ENCODE results near the gene CEND1.
A peak's percentile ranks its signal among the peaks of the same experiment; 100 is the strongest.

The CEND1 gene

GRCh38 chr11:789943-790342, at the start of gene CEND1:
Gene CEND1, minus strand, starts transcription at chr11:790090. Its CDS starts 1,514 bp downstream, at chr11:788576.
- DNase-seq = peak; percentile 72 to 74 (median 72)

DNA sequence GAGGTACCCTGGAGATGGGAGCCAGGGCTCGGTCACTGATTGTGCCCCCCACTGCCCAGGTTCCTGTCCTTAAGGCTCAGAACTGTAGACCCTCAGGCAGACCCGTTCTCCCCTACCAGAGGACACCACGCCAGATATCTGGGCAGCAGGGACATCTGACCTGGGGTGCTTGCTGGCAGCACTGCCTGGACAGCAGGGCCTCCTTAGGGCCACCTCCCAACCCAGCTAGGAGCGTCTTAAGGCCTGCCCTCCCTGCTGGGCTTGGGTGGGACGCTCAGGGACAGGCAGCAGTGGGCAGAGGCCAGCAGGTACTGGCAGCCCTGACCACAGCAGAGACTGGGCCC, 49.4 kb upstream of the CEND1 start:
- DNase-seq = no peak

DNA sequence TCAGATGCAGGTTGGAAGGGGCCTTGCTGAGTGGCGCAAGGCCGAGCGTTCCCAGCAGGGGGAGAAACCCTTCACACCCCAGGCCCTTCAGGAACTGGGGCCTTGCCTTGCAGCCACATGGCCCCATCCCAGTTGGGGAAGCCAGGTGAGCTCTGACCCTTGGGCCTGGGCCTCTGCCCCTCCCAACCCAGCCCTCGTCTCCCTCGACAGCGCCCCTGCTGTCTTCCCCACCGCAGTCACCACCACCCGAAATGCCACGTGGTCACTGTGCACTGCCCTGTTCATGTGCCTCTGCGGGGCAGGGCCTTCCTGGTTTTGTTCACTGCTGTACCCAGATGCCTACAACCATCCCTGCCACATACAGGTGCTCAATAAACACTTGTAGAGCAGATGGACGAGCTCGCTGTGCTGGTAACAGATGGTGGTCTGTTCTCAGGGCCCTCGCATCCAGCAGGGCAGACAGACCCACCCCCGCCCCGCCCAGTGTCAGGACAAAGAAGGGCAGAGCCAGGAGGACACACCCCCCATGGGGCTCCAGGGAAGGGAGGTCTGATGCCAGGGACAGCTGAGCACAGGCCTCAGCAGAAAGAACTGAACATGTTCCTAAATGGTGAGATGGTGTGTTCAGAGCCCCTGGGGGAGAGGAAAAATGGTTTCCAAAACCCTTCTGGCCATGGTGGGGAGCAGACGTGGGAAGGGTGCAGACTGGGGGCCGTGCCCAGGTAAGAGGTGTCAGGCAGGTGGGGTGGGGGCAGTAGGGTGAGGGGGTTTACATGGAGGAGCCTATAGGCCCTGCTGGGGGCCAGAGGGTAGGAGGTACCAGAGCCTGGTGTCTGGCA, 48.8 kb upstream of the CEND1 start:
- no peak for DNase-seq

GRCh38 chr11:837990-838307, 48.1 kb upstream of the CEND1 start:
- DNase-seq = no peak

GRCh38 chr11:837189-837989, 47.5 kb upstream of the CEND1 start:
- no peak for DNase-seq

GRCh38 chr11:836700-837099, 46.8 kb upstream of the CEND1 start:
- DNase-seq = no peak

- DNase-seq = no peak
These were observed 46.4 kb upstream of the CEND1 start for GRCh38 chr11:836274-836673.

DNA sequence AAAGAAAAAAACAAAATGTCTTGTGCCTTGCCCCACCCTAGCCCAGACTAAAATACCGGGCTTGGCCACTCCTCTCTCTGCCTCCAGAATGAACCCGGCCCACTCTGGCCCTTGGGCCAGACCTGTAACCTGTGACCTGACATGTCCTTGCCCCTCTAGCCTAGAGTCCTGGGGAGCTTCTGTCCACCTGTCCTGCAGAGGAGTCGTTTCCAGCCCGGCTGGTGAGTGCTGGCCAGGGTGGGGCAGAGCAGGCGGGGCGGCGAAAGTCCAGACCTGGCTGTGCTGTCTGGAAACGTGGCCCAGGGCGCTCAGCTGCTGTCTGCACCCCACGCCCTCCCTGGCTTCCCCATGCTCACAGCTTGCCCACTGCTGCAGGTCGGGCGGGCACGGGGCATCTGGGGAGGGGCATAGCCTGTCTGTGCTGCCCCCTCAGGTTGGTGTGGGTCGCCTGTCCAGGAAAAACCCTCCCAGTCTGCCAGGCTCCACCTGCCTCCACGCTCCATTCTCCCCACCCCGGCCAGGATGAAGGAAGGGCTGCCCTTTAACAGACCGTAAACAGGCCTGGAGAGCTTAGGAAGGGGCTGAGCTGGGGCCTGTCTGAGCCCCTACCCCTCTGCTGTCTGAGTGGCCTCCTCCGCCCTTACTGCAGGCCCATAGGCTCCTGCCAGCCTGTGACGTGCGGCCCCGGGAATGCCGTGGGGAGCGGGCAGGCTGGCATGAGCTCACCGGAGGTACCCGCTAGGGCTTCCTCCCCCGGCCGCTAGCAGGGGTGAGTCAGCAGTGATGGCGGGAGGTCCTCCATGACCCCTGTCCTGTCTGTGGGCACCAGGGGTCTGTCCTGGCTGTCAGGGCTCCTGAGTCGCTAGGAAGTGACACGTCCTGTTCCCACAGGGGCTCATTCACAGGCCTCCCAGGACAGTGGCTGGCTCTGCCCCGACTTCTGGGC, 44.8 kb upstream of the CEND1 start:
- DNase-seq = no peak

- DNase-seq = no peak
These were observed 44.0 kb upstream of the CEND1 start for GRCh38 chr11:833849-834311.

DNA sequence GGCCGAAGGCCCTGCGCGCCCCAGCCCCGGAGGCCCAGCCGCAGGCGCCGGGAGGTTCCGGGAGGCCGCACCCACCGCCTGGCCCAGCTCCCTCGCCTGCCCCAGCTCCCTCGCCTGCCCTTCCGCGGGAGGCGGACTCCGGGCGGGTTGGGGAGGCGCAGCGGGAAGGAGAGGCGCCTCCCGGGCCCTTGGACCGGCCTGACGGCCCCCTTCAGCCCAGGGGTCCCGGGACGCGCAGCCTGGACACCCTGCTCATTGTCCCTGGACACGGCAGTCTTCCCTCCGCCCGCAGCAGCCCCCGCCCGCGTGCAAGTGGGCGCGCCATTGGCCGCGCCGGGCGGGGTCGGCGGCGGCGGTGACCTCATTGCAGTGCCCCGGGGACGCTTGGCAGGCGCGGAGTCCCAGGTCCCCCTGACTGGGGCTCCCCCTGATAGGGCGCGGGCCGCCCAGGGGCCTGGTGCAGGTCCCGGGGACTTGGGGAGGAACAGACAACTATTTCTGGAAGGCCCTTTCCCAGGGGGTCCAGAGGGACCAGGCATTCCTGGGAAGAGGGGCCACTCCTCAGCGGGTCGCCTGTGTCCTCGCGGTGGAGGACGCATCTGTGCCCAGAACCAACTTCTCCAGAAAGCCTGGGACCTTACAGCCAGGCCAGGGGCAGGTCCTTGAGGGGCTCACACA, 43.4 kb upstream of the CEND1 start:
- DNase-seq = peak; percentile 41 to 58 (median 55)

- DNase-seq = peak; percentile 54 to 67 (median 57)
These were observed 42.7 kb upstream of the CEND1 start, which contains the start of gene CD151 for GRCh38 chr11:832529-833113. Gene CD151, plus strand, starts transcription at chr11:832952. Its CDS starts 3,118 bp downstream, at chr11:836070.

DNA sequence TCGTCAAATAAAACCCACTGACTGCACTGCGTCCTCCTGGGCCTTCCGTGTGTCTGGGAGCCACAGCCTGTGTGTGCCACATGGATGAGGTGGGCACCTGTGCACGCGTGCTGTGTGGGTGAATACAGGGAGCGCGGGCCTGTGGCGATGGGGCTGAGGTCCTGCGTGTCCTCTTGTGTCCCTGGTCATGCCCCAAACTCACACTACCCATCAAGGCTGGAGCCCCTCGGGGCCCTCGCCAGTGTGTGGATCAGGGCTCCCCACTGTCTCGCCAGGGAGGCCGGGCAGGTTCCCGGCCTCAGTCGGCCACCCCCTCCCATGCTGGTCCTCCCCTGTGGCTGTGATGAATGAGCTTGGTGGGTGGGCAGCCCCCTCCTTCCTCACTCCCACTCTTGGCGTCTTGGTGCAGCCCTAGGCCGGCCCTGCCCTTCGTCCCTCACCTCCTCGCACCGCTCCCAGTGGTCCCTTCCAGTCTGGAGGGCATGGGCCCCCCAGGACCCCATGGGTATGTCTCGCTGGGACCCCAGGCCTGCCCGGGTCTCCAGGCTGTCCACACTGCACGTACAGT, 42.2 kb upstream of the CEND1 start:
- no peak for DNase-seq

DNA sequence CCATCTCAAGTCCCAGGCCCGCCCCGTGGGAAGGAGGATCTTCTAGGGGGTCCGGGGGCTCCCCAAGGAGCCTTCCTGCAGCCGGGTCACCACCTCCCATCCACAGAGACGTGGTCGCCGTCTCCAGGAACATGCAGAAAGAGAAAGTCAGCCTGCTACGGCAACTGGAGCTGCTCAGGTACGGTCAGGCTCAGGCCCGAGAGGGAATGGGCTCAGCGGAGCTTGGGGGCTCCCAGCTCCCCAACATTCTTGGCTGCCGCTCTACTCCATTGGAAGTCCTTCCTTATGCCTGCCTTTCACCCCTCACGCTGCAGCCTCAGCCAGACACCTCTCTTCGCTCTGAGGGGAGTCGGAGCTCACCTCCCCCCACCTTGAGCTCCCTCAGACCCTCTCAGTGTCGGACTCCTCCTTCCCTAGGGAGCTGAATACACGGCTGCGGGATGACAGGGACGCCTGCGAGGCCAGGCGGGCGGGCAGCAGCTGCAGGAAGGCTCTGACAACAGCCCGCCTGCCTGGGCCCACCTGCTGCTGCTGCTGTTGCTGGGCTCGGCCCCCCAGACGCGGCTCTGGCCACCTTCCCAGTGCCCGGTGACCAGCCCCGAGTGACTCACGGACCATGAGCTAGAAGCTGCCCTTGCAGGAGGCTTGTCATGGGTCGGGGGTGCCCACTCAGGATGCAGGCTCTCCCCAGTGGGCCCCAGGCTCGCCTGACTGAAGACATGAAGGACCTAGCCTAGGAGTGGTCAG, 41.4 kb upstream of the CEND1 start:
- DNase-seq = peak in 2 of 3 experiments; percentile 47 to 60

DNA sequence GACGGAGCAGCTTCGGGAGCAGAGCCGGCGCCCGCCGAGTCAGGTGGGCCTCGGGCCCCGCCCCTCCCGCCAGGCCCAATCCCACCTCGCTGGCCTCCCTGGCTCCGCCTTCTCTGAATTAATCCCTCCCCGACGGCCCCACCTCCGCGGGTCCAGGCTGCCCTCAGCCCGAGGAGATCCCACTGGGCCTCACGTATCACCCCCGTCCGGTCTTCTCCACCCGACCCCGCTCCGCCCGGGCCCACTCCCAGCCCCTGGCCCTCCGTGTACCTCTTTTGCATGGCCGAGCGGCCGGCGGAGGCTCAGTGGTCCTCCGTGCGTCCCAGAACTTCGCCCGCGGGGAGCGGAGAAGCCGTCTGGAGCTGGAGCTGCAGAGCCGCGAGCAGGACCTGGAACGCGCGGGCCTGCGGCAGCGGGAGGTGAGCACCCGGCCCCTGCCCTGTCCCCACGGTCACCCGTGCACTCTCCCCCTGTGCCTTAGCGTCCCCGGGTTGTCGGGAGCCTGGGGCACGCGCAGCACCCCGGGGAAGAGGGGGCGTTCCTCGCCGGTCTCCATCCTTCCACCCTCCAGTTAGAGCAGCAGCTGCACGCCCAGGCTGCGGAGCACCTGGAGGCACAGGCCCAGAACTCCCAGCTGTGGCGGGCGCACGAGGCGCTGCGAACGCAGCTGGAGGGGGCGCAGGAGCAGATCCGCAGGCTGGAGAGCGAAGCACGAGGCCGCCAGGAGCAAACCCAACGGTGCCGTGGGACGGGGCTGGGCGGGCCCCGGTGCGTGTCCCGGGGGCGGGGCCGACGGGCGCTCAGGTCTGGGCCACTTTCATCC, 40.6 kb upstream of the CEND1 start:
- peak; percentile 81 to 92 (median 82) for DNase-seq

GRCh38 chr11:829847-830294, 40.0 kb upstream of the CEND1 start:
- no peak for DNase-seq

DNA sequence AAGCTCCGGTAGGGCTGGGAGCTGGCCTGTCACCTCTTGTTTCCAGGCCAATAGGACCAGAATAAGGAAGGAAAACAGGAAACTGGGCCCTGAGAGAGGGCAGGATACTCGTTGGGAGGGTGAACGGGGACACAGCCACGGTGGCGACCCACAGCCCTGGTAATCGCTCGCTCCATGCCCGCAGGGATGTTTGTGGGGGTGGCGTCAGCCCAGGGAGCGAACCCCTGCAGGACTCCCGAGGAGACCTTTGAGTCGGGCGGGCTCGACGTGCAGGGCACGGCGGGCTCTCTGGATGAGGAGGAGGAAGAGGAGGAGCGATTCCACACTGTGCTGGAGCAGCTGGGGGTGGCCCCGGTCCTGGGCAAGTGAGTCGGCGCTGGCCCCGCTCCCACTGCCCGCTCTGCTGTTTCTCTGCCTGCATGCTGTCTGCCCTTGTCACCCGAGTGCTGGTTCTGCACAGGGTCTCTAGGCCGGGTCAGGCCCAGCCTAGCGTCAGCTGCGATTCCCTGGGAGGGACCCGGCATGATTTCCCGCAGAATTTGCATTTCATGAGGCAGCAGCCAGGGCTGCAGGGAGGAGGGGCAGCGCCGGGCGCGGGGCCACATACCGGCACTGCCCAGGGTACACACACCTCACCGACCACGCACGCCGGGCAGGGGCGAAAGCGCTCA, 39.4 kb upstream of the CEND1 start:
- DNase-seq = peak in 1 of 3 experiments; percentile 58

DNA sequence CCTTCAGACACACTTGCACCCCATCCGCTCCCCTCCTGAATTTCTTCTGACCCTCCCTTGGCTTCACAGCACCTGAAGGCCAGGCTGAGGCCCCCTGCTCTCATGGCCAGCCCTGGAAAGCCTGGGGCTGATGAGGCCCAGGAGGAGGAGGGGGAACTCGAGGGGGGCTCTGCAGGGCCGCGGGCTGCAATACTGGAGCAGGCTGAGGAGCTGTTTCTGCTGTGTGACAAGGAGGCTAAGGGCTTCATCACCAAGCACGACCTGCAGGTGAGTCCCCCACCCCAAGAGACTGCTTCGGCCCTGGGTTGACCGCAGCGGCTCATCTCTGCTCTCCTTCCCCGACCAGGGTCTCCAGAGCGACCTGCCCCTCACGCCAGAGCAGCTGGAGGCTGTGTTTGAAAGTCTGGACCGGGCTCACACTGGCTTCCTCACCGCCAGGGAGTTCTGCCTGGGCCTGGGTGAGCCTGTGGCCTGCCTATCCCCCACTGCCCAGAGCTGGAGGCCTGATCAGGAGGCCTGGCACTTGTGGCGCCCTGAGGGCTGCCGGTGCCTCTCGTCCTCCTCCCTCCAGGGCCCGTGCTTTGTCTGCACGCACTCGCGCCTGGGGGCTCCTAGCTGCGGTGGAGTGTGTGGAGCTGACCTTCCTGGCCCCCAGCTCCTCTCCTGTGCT, 38.8 kb upstream of the CEND1 start:
- peak in 1 of 3 experiments; percentile 58 for DNase-seq

DNA sequence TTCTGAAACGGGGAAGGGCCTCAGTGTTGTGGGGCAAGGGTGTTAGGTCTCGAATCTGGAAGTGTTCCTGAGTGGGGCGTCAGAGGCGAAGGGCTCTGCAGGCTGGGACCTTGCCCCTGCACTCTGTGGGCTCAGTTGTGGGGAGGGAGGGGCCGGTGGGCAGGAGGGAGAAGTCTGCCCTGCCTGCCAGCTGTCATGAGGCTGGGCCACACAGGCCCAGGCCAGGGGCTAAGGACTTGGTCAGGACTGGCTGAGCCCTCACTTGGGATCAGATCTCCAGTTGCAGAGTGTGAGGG, 38.0 kb upstream of the CEND1 start, which contains the start of gene CRACR2B:
TSS of gene CRACR2B (plus strand) at position 23 of the 296 bp plus-strand sequence. CDS start 689 bp downstream, outside the sequence.
- DNase-seq = no peak
